Esophagus squamous epithelium (tissue), 5 donors: Measurements from ENCODE around the gene COL15A1. TPM values are rescaled to one million over a fixed set of nuclear protein-coding genes. Genes with fewer than 3 reads are reported as not detected.

Source experiments
- DNase-seq: peaks from one replicate; lab custom pipeline; 2025; lab: John Stamatoyannopoulos, UW
- H3K27ac ChIP-seq, 4 donors: fragments of 200-600 bp; sonication (generic); one replicate each; pipeline ENCODE4 v1.5.1; 2016 to 2019; ENCODE audit warnings: mild to moderate bottlenecking in 1 of 4
- H3K27me3 ChIP-seq, 4 donors: fragments of 200-600 bp; sonication (generic); 1 replicate in 3 of 4; 2 replicates in 1 of 4; pipeline versions ENCODE4 v1.5.1 to v1.6.0; 2017 to 2021; ENCODE audit warnings: antibody characterized with exemption in 1 of 4
- H3K36me3 ChIP-seq, 3 donors: fragments of 200-600 bp; sonication (generic); one replicate each; pipeline ENCODE4 v1.5.1; 2016 to 2019
- H3K4me1 ChIP-seq, 3 donors: fragments of 200-600 bp; sonication (generic); one replicate each; pipeline ENCODE4 v1.5.1; 2017 to 2019
- H3K4me3 ChIP-seq, 4 donors: fragments of 200-600 bp; sonication (generic); 1 replicate in 3 of 4; 2 replicates in 1 of 4; pipeline ENCODE4 v1.5.1; 2016 to 2019; ENCODE audit warnings: mild to moderate bottlenecking in 2 of 4, moderate library complexity in 1 of 4
- H3K9me3 ChIP-seq, 3 donors: fragments of 200-600 bp; sonication (generic); one replicate each; pipeline ENCODE4 v1.5.1; 2016 to 2019
- CTCF ChIP-seq, 6 experiments: fragments of 450-650 bp in 4 of 6; fragments of 200-600 bp in 2 of 6; sonication (generic) in 2 of 6; IDR thresholded peaks; one replicate each; pipeline ENCODE4 v1.5.1; 2016 to 2019; ENCODE audit warnings: antibody characterized with exemption in 6 of 6, mild to moderate bottlenecking in 4 of 6, moderate library complexity in 4 of 6
- POLR2A ChIP-seq, 4 donors: fragments of 450-650 bp; IDR thresholded peaks; one replicate each; pipeline ENCODE4 v1.6.1; 2017; ENCODE audit warnings: antibody characterized with exemption in 4 of 4, mild to moderate bottlenecking in 4 of 4, moderate library complexity in 3 of 4
- WGBS, 2 donors: methylation state at CpG; one replicate each; pipeline ENCODE4 v1.1.5; 2018; 5-methylcytosine and 5-hydroxymethylcytosine counted together
- intact Hi-C: fragments of 100-400 bp; cut with DNase I; formaldehyde crosslinking; loops from one replicate; pipeline ENCODE4 v1.15.0; 2022
- total RNA-seq, 4 donors: library from RNA; depleted of rRNA; stranded (reverse); fragments of >200 nt; gene quantifications; one replicate each; pipeline ENCODE4 v1.1.0, GENCODE V29; 2016
- donor health status: DM: yes; HTN: yes; CAD: no.

COL15A1 gene
- total RNA-seq, 4 donors from 2014 or later = 3.4 to 33.2 (median 9.7) TPM

DNA sequence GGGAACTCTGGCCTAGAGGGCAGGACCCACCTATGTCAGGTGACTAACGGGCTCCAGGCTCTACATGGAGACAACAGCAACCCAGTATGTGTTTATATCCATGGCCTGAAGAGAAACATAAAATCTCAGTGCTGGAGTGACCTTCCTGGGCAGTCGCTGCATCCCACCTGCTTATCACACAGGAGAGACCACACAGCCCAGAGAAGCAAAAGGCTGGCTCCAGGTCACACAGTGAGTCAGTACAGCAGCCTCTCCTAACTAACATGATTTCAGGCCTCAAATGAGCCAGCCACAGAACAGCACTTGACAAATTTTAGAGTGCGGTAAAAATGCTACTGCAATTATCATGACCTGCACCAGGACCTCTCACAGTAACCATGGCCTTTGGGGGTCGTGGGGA, 107.2 kb downstream of the COL15A1 start:
- no peak overlapping the region for H3K27ac ChIP-seq
- intact Hi-C loops = no loop called here
- WGBS, 2 donors = 58 to 65% methylated on average over 2 of the region's 4 CpGs
- no peaks in the 10 kb centered on the region for H3K9me3 ChIP-seq
- peaks cover 0 to 10% (median 0%) of the 10 kb centered on the region in 3 donors for H3K4me1 ChIP-seq
- no peak overlapping the region for H3K4me3 ChIP-seq
- TF ChIP-seq POLR2A (IDR thresholded peaks at IDR 0.05) (no peak), CTCF (IDR thresholded peaks at IDR 0.05) (no peak)
- no peak for DNase-seq
- H3K27me3 ChIP-seq = no peaks in the 10 kb centered on the region
- H3K36me3 ChIP-seq = peaks cover 0 to 36% (median 0%) of the 10 kb centered on the region in 3 donors

DNA sequence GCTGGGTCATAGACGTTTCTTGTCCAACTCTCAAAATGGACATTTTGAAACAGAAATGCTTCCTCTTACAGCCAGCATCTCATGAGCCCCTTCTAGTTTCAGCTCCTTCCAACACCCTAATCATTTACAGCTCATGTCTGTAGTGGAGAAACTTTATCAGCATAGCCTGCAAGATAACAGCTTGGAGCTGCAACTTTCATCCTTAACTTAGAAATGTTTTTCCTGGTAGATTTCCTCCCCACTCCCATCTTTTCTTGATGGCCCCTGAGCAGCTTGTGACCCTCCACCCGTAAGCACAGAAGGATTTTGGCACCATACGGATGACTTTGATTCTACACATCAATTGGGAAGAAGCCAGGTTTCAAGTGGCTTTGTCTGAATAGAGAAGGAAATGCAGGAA, 107.7 kb downstream of the COL15A1 start:
- WGBS, 2 donors = 61 to 63% methylated on average over 3 of the region's 3 CpGs
- no peak for DNase-seq
- Histone ChIP-seq H3K36me3 (peaks cover 0 to 41% (median 0%) of the 10 kb centered on the region in 3 donors), H3K27ac (no peak overlapping the region), H3K4me1 (peaks cover 0 to 10% (median 0%) of the 10 kb centered on the region in 3 donors), H3K4me3 (no peak overlapping the region), H3K9me3 (no peaks in the 10 kb centered on the region), H3K27me3 (no peaks in the 10 kb centered on the region)
- intact Hi-C loops = no loop called here
- TF ChIP-seq CTCF (IDR thresholded peaks at IDR 0.05) = no peak
- TF ChIP-seq POLR2A (IDR thresholded peaks at IDR 0.05) = no peak

GRCh38 chr9:99051851-99052250, 108.1 kb downstream of the COL15A1 start:
- no peak for DNase-seq
- peaks cover 0 to 10% (median 0%) of the 10 kb centered on the region in 3 donors for H3K4me1 ChIP-seq
- WGBS, 2 donors = 72 to 77% methylated on average over 4 of the region's 4 CpGs
- H3K4me3 ChIP-seq = no peak overlapping the region
- peaks cover 0 to 42% (median 0%) of the 10 kb centered on the region in 3 donors for H3K36me3 ChIP-seq
- no peak for TF ChIP-seq CTCF (IDR thresholded peaks at IDR 0.05)
- TF ChIP-seq POLR2A (IDR thresholded peaks at IDR 0.05) = no peak
- H3K27me3 ChIP-seq = no peaks in the 10 kb centered on the region
- H3K27ac ChIP-seq = peak overlapping the region in 3 of 4 donors; percentile 2 to 46 (median 14)
- no peaks in the 10 kb centered on the region for H3K9me3 ChIP-seq
- intact Hi-C loops = no loop called here

- TF ChIP-seq CTCF (IDR thresholded peaks at IDR 0.05) (no peak), POLR2A (IDR thresholded peaks at IDR 0.05) (no peak)
- H3K4me3 ChIP-seq = no peak overlapping the region
- intact Hi-C loops = no loop called here
- 70 to 84% methylated on average over 8 of the region's 10 CpGs for WGBS, 2 donors
- peaks cover 0 to 10% (median 0%) of the 10 kb centered on the region in 3 donors for H3K4me1 ChIP-seq
- no peak for DNase-seq
- H3K27ac ChIP-seq = peak overlapping the region in 3 of 4 donors; percentile 14 to 46 (median 46)
- peaks cover 0 to 42% (median 0%) of the 10 kb centered on the region in 3 donors for H3K36me3 ChIP-seq
- H3K9me3 ChIP-seq = no peaks in the 10 kb centered on the region
- no peaks in the 10 kb centered on the region for H3K27me3 ChIP-seq
Observed at GRCh38 chr9:99052815-99053715, 109.4 kb downstream of the COL15A1 start.

DNA sequence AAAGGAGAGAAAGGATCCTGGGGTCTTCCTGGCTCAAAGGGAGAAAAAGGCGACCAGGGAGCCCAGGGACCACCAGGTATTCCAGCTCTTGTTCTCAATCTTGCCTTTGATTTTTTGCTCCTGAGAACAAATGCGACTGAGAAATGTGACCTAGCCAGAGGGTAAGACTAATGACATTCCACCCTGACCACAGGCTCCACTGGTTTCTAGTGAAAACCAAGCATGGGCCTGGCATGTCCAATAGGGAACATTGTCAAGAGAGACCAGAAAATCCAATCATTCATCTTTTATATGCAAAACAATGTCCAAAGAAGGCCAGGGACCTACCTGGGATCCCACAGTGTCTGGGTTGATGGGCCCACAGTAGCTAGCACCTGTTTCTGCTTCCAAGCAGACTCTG, 110.9 kb downstream of the COL15A1 start:
- no peak overlapping the region for H3K27ac ChIP-seq

More for the DNA sequence above, 110.9 kb downstream of the COL15A1 start:
- no peak for DNase-seq
- Histone ChIP-seq H3K9me3 (no peaks in the 10 kb centered on the region), H3K4me3 (no peak overlapping the region), H3K4me1 (peaks cover 0 to 25% (median 0%) of the 10 kb centered on the region in 3 donors), H3K27me3 (no peaks in the 10 kb centered on the region), H3K36me3 (peaks cover 0 to 32% (median 0%) of the 10 kb centered on the region in 3 donors)
- no peak for TF ChIP-seq CTCF (IDR thresholded peaks at IDR 0.05)
- no peak for TF ChIP-seq POLR2A (IDR thresholded peaks at IDR 0.05)
- intact Hi-C loops = no loop called here
- WGBS, 2 donors = 84 to 92% methylated on average over 2 of the region's 2 CpGs
